HEK293 (cell line): ENCODE measurements around the gene DOCK9.

Source experiments
- ZNF510 ChIP-seq: fragments of 450-650 bp; formaldehyde crosslinking; IDR thresholded peaks from 2 replicates; pipeline ENCODE4 v1.5.1; 2018; ENCODE audit warnings: mild to moderate bottlenecking, missing genetic modification characterization, missing biosample characterization; ENCODE audit not compliant: insufficient replicate concordance
- ZSCAN18 ChIP-seq: fragments of 450-650 bp; formaldehyde crosslinking; IDR thresholded peaks from 2 replicates; pipeline ENCODE4 v1.5.1; 2016; ENCODE audit warnings: missing biosample characterization, missing genetic modification characterization
- TF ChIP-seq, protein P1 (sequence below): fragments of 450-650 bp; formaldehyde crosslinking; IDR thresholded peaks from 2 replicates; pipeline ENCODE4 v1.5.1; 2016; ENCODE audit warnings: missing biosample characterization, missing genetic modification characterization
- TF ChIP-seq, protein P2 (sequence below): IDR thresholded peaks from 2 replicates; pipeline ENCODE4 v1.6.1; 2011; ENCODE audit warnings: mild to moderate bottlenecking, low read depth, low read length, borderline replicate concordance

DNA sequence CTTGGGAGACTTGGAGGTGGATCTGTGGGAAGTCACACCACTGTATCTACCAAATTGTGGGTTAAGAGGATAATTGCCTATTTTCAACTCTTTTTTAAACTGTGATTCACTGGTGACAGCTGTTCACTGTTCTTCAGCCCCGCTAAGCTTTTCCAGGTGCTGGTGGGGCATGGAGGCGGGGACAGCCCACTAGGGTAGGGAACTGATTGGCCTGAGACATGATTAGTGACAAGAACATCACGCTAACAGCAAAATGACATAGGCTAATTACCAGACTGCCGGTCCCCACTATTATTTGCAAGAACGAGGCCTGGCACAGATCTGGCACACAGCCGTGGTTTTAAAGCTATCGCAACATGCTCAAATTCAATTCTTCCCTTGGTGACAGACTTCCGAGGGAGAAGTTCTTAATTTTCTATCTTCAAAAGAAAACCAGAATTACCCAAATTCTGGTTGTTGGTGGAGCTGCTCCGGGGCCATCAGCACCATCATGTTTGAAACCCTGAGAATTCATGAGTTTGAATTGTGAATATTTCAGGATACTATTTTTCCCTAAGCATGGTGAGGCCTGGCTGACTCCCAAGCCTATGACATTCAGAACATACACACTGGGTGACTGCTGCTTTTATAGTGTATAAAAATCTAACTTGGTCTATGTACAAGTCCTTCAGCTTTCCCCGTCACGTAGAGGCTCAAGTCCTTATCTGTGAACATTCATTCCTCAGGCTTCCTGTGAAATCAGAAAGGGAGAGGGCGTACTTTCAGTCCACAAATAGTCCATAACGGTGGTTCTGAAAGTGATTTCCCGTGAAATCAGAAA is 17.9 kb downstream of the DOCK9 start:
- TF ChIP-seq ZSCAN18 (tag by site-specific recombination), result no peak
- TF ChIP-seq, protein P1, sequence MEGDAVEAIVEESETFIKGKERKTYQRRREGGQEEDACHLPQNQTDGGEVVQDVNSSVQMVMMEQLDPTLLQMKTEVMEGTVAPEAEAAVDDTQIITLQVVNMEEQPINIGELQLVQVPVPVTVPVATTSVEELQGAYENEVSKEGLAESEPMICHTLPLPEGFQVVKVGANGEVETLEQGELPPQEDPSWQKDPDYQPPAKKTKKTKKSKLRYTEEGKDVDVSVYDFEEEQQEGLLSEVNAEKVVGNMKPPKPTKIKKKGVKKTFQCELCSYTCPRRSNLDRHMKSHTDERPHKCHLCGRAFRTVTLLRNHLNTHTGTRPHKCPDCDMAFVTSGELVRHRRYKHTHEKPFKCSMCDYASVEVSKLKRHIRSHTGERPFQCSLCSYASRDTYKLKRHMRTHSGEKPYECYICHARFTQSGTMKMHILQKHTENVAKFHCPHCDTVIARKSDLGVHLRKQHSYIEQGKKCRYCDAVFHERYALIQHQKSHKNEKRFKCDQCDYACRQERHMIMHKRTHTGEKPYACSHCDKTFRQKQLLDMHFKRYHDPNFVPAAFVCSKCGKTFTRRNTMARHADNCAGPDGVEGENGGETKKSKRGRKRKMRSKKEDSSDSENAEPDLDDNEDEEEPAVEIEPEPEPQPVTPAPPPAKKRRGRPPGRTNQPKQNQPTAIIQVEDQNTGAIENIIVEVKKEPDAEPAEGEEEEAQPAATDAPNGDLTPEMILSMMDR (tag by site-specific recombination), result no peak
- TF ChIP-seq, protein P2, sequence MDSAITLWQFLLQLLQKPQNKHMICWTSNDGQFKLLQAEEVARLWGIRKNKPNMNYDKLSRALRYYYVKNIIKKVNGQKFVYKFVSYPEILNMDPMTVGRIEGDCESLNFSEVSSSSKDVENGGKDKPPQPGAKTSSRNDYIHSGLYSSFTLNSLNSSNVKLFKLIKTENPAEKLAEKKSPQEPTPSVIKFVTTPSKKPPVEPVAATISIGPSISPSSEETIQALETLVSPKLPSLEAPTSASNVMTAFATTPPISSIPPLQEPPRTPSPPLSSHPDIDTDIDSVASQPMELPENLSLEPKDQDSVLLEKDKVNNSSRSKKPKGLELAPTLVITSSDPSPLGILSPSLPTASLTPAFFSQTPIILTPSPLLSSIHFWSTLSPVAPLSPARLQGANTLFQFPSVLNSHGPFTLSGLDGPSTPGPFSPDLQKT, result no peak
- no peak for TF ChIP-seq ZNF510 (tag by site-specific recombination)
